K562 (cell line): Measurements from ENCODE around the gene CRHR2. TPM values are rescaled to one million over a fixed set of nuclear protein-coding genes. Genes with fewer than 3 reads are reported as not detected.

Source experiments
- ATAC-seq: fragments of 200-7000 bp; cut with Tn5 transposase; 3 replicates; pipeline ENCODE4 v1.9.1; 2020; ENCODE audit warnings: moderate library complexity
- BruUV-seq: library from RNA; stranded (reverse); fragments of 400-500 nt; replicated peaks from 2 replicates; lab custom pipeline; 2021; lab: Mats Ljungman, UMichigan
- CTCF ChIA-PET: fragments of 300-600 bp; formaldehyde crosslinking; extraction: SDS; loops from one replicate; lab custom pipeline; 2021; ENCODE audit warnings: low intra/inter-chr PET ratio; lab: Yijun Ruan, JAX
- POLR2A ChIA-PET: fragments of 300-600, 350-650 bp; sonication (Branson Sonifier 250); formaldehyde crosslinking; extraction: SDS; loops from one replicate; lab custom pipeline; 2021; ENCODE audit warnings: antibody characterized with exemption, inconsistent platforms; lab: Yijun Ruan, JAX
- DNase-seq, 4 experiments: peaks; one replicate each; pipeline versions ENCODE4 v3.0.0 to v3.0.0-alpha.2; 2011 to 2018; ENCODE audit warnings: low spot score in 3 of 4, mixed read lengths in 3 of 4; ENCODE audit errors: extremely low read depth in 1 of 4
- FAIRE-seq: peaks from 2 replicates; lab custom pipeline; 2011; peaks lifted over from hg19 to GRCh38; lab: Jason Lieb, UNC
- H2AFZ ChIP-seq: 2 replicates; pipeline ENCODE4 v1.6.0; 2011; ENCODE audit warnings: low read depth, low read length, control low read depth, inconsistent platforms
- H3K27ac ChIP-seq: fragments of 200-600 bp; 3 replicates; pipeline ENCODE4 v1.8.0; 2011; ENCODE audit warnings: low read depth, mild to moderate bottlenecking, control low read depth, inconsistent platforms, low read length, moderate library complexity, mixed read lengths; ENCODE audit errors: extremely low read depth
- H3K27me3 ChIP-seq, 2 experiments: fragments of 300-600 bp in 1 of 2; 2 replicates in 1 of 2; 3 replicates in 1 of 2; pipeline versions ENCODE4 v1.6.0 to v1.8.0; 2011; ENCODE audit warnings: inconsistent platforms in 2 of 2, low read length in 2 of 2, mild to moderate bottlenecking in 1 of 2, mixed read lengths in 1 of 2, moderate library complexity in 1 of 2; ENCODE audit not compliant: control insufficient read depth in 2 of 2, insufficient read depth in 2 of 2
- H3K36me3 ChIP-seq: fragments of 300-600 bp; 3 replicates; pipeline ENCODE4 v1.8.0; 2011; ENCODE audit warnings: mild to moderate bottlenecking, low read length, inconsistent platforms; ENCODE audit not compliant: control insufficient read depth, insufficient read depth
- H3K4me1 ChIP-seq, 2 experiments: fragments of 200-600 bp in 1 of 2; replicated peaks in 1 of 2; 2 replicates in 1 of 2; 3 replicates in 1 of 2; pipeline versions ENCODE4 v1.5.1 to v1.8.0; 2011; ENCODE audit warnings: inconsistent platforms in 2 of 2, low read length in 2 of 2, mild to moderate bottlenecking in 1 of 2, mixed read lengths in 1 of 2, moderate library complexity in 1 of 2; ENCODE audit not compliant: control insufficient read depth in 2 of 2, insufficient read depth in 2 of 2
- H3K4me2 ChIP-seq: 2 replicates; pipeline ENCODE4 v1.6.1; 2011; ENCODE audit warnings: low read length, control low read depth, inconsistent platforms, mixed read lengths; ENCODE audit not compliant: insufficient read depth
- H3K4me3 ChIP-seq: fragments of 200-600 bp; sonication (generic), shearing (Covaris generic); 2 replicates; pipeline ENCODE4 v1.5.1; 2016; ENCODE audit warnings: control low read depth, inconsistent platforms
- H3K79me2 ChIP-seq: fragments of 200-600 bp; 3 replicates; pipeline ENCODE4 v1.8.0; 2011; ENCODE audit warnings: low read length, inconsistent platforms; ENCODE audit not compliant: control insufficient read depth, insufficient read depth
- H3K9ac ChIP-seq, 2 experiments: 2 replicates each; pipeline versions ENCODE4 v1.6.0 to v1.6.1; 2011; ENCODE audit warnings: low read depth in 2 of 2, low read length in 2 of 2, control low read depth in 1 of 2, inconsistent platforms in 1 of 2, mild to moderate bottlenecking in 1 of 2, mixed read lengths in 1 of 2; ENCODE audit not compliant: insufficient read depth in 1 of 2
- H3K9me1 ChIP-seq: one replicate; pipeline ENCODE4 v1.6.0; 2011; ENCODE audit warnings: inconsistent platforms, mild to moderate bottlenecking, low read length, moderate library complexity; ENCODE audit not compliant: control insufficient read depth, insufficient read depth
- H3K9me3 ChIP-seq: replicated peaks from 2 replicates; pipeline ENCODE4 v1.5.1; 2011; ENCODE audit warnings: low read depth, low read length, inconsistent platforms; ENCODE audit not compliant: control insufficient read depth, insufficient read depth
- H4K20me1 ChIP-seq: replicated peaks from 2 replicates; pipeline ENCODE4 v1.6.1; 2011; ENCODE audit warnings: low read length, inconsistent platforms, mixed read lengths; ENCODE audit not compliant: control insufficient read depth, insufficient read depth
- CBFA2T3 ChIP-seq: fragments of 450-650 bp; IDR thresholded peaks from 2 replicates; pipeline ENCODE4 v1.6.1; 2017
- CHCHD3 ChIP-seq: fragments of 250-450 bp; sonication (Bioruptor Pico); IDR thresholded peaks from 2 replicates; pipeline ENCODE4 v2.1.2; 2022; ENCODE audit warnings: mild to moderate bottlenecking
- GTF3C2 ChIP-seq: IDR thresholded peaks from 3 replicates; pipeline ENCODE4 v1.6.1; 2011; ENCODE audit warnings: borderline replicate concordance, mild to moderate bottlenecking, moderate library complexity; ENCODE audit not compliant: insufficient read length; ENCODE audit errors: extremely low read depth
- IFI16 ChIP-seq: fragments of 250-450 bp; sonication (Bioruptor Pico); IDR thresholded peaks from 2 replicates; pipeline ENCODE4 v2.1.2; 2022; ENCODE audit warnings: mild to moderate bottlenecking, inconsistent platforms
- ILF3 ChIP-seq: fragments of 450-650 bp; IDR thresholded peaks from 2 replicates; pipeline ENCODE4 v1.6.1; 2018; ENCODE audit warnings: antibody characterized with exemption, mild to moderate bottlenecking, moderate library complexity, borderline replicate concordance
- PTTG1 ChIP-seq: fragments of 450-650 bp; IDR thresholded peaks from 2 replicates; pipeline ENCODE4 v1.6.1; 2016; ENCODE audit warnings: low read depth, mild to moderate bottlenecking, missing genetic modification characterization, missing compliant biosample characterization
- SOX6 ChIP-seq: fragments of 450-650 bp; IDR thresholded peaks from 2 replicates; pipeline ENCODE4 v1.6.1; 2014; ENCODE audit warnings: mild to moderate bottlenecking
- ZBTB11 ChIP-seq, 3 experiments: fragments of 200-800 bp in 1 of 3; fragments of 250-450 bp in 1 of 3; fragments of 450-650 bp in 1 of 3; sonication (Bioruptor Pico) in 1 of 3; sonication (Bioruptor generic) in 1 of 3; formaldehyde crosslinking in 1 of 3; IDR thresholded peaks; 2 replicates each; pipeline versions ENCODE4 v1.6.1 to v1.8.0; 2016 to 2022; ENCODE audit warnings: mild to moderate bottlenecking in 2 of 3, missing genetic modification characterization in 2 of 3, missing compliant biosample characterization in 1 of 3, moderate library complexity in 1 of 3
- ZNF431 ChIP-seq: sonication (generic); formaldehyde crosslinking; IDR thresholded peaks from 2 replicates; pipeline ENCODE4 v1.8.0; 2022; ENCODE audit warnings: mild to moderate bottlenecking, missing genetic modification reagents
- ZNF445 ChIP-seq: fragments of 250-450 bp; sonication (Bioruptor Pico); IDR thresholded peaks from 2 replicates; pipeline ENCODE4 v1.4.0; 2020; ENCODE audit warnings: low read depth, mild to moderate bottlenecking, moderate library complexity
- WGBS: fragments of 100-300 bp; shearing (Covaris generic); methylation state at CpG from one replicate; pipeline ENCODE4 v1.1.6; 2016; ENCODE audit warnings: low coverage, mixed read lengths; ENCODE audit not compliant: insufficient coverage; ENCODE audit errors: missing lambda C conversion rate; 5-methylcytosine and 5-hydroxymethylcytosine counted together
- in situ Hi-C: fragments of 300-500 bp; cut with MboI; formaldehyde crosslinking; loops from 4 replicates; pipeline ENCODE4 v1.15.0; 2018; ENCODE audit warnings: inconsistent platforms, mixed read lengths
- intact Hi-C: fragments of 100-400 bp; cut with micrococcal nuclease; formaldehyde crosslinking; loops from 2 replicates; pipeline ENCODE4 v1.14.2; 2022
- polyA plus RNA-seq, 8 experiments: library from polyadenylated mRNA; depleted of rRNA in 4 of 8; stranded (reverse) in 5 of 8; unstranded in 3 of 8; fragments of >200 nt; fragmentation: Nextera tagmentation in 2 of 8; fragmentation: Illumina TruSeq in 1 of 8; extraction: Ambion mirVana in 2 of 8; extraction: Trizol in 1 of 8; gene quantifications; 2 replicates each; pipeline versions ENCODE4 v1.2.1 to v1.2.3, GENCODE V29; 2011 to 2014; ENCODE audit warnings: inconsistent platforms in 1 of 8, missing spikeins in 1 of 8
- total RNA-seq, 7 experiments: library from RNA; depleted of rRNA in 6 of 7; stranded (reverse); fragments of >200 nt in 6 of 7; fragmentation: Illumina TruSeq in 2 of 7; extraction: Trizol in 2 of 7; gene quantifications; 2 replicates each; pipeline versions ENCODE4 v1.2.1 to v1.2.3, GENCODE V29; 2011 to 2021; ENCODE audit warnings: low replicate concordance in 1 of 7
- TF ChIP-seq, protein P1 (sequence below): sonication (generic); formaldehyde crosslinking; IDR thresholded peaks from 2 replicates; pipeline ENCODE4 v1.8.1; 2023; ENCODE audit warnings: mild to moderate bottlenecking, missing genetic modification reagents

Gene CRHR2
- total and polyA plus RNA-seq, 9 of the 15 experiments (the other 6 are each of a cell fraction or from before 2014, with no cell fraction given), result not detected

DNA sequence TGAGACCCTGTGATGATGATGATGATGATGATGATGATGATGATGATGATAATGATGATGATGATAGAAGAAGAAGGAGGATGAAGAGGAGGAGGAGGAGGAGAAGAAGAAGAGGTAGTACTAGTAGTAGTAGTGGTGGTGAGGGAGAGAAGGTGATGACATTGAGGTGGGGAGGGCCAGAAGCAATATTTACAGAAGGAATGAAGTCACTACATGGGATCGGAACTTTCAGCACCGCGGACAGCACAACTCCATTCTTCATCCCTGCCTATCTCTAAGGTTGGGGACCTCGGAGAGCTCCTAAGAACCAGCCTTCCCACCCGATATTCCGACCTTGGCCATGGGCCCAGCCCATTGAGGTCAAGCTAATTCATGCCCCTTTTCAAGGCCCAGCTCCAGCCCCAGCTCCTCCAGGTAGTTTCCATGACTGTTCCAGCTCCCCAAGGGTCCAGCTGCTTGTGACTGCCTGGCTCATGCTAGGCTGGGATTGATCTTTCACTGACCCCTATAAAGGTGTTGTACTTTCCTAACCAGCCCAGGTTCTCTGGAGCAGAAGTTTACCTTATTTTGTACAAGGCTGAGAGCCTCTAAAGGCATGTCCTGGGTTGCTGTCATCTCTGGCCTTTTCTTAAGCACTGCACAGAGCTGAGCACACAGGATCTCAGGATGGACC is 10.3 kb downstream of the CRHR2 start:
- POLR2A ChIA-PET, result interaction anchor here (0.7 to 1.0 kb wide), 3 partner anchors 16 to 40 kb away, joined by 3 to 5 read pairs (median 3); no protein-coding TSS in a partner anchor
- Histone ChIP-seq H3K9me1 (no peaks in the 10 kb centered on the region), H3K79me2 (no peaks in the 10 kb centered on the region), H3K9ac (no peak overlapping the region), H3K4me1 (no peaks in the 10 kb centered on the region), H4K20me1 (peaks cover 7% of the 10 kb centered on the region; the same call in 1 of the 2 replicates), H2AFZ (no peak overlapping the region), H3K36me3 (no peaks in the 10 kb centered on the region), H3K4me2 (no peak overlapping the region), H3K4me3 (no peak overlapping the region), H3K9me3 (no peaks in the 10 kb centered on the region), H3K27me3 (peaks cover 0 to 16% of the 10 kb centered on the region in 2 experiments; a peak in 4 of 5 replicates), H3K27ac (no peak overlapping the region)
- CTCF ChIA-PET, result interaction anchor here (0.6 kb wide), 1 partner anchor 23 kb away, joined by 3 read pairs; no protein-coding TSS in a partner anchor
- FAIRE-seq (peak; percentile 88), DNase-seq (peak; percentile 76 to 85 (median 78)), ATAC-seq (peak; percentile 92)
- in situ Hi-C loops (no loop called here), intact Hi-C loops (no loop called here)
- WGBS, result 2% methylated on average over 6 of the region's 6 CpGs
- BruUV-seq, result no TSS peak
- peak; percentile 65 for TF ChIP-seq PTTG1 (tag)
- no peak for TF ChIP-seq CHCHD3 (CRISPR knock-in tag)
- TF ChIP-seq, protein P1, sequence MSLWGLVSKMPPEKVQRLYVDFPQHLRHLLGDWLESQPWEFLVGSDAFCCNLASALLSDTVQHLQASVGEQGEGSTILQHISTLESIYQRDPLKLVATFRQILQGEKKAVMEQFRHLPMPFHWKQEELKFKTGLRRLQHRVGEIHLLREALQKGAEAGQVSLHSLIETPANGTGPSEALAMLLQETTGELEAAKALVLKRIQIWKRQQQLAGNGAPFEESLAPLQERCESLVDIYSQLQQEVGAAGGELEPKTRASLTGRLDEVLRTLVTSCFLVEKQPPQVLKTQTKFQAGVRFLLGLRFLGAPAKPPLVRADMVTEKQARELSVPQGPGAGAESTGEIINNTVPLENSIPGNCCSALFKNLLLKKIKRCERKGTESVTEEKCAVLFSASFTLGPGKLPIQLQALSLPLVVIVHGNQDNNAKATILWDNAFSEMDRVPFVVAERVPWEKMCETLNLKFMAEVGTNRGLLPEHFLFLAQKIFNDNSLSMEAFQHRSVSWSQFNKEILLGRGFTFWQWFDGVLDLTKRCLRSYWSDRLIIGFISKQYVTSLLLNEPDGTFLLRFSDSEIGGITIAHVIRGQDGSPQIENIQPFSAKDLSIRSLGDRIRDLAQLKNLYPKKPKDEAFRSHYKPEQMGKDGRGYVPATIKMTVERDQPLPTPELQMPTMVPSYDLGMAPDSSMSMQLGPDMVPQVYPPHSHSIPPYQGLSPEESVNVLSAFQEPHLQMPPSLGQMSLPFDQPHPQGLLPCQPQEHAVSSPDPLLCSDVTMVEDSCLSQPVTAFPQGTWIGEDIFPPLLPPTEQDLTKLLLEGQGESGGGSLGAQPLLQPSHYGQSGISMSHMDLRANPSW (CRISPR knock-in tag), result no peak
- no peak for TF ChIP-seq GTF3C2
- TF ChIP-seq CBFA2T3, result no peak
- TF ChIP-seq IFI16, result no peak
- TF ChIP-seq ZNF431 (CRISPR knock-in tag), result peak; percentile 69
- no peak for TF ChIP-seq ILF3
- TF ChIP-seq ZNF445 (CRISPR knock-in tag), result no peak
- TF ChIP-seq SOX6, result no peak
- TF ChIP-seq ZBTB11 (CRISPR knock-in tag; IDR thresholded peaks at IDR 0.05), result peak in 1 of 3 experiments; percentile 64; a peak in 2 of 6 replicates
